Neutrophil (primary cell): Measurements from ENCODE around the gene JAG1.

ENCODE experiments used
- H3K27ac ChIP-seq: fragments of 200-600 bp; sonication (generic); 2 replicates; pipeline ENCODE4 v1.5.1; 2016; ENCODE audit warnings: mild to moderate bottlenecking, moderate library complexity
- H3K27me3 ChIP-seq: fragments of 200-600 bp; sonication (generic); 2 replicates; pipeline ENCODE4 v1.6.0; 2016; ENCODE audit warnings: mild to moderate bottlenecking
- H3K36me3 ChIP-seq: fragments of 200-600 bp; sonication (generic); 2 replicates; pipeline ENCODE4 v1.5.1; 2017
- H3K4me1 ChIP-seq, 2 experiments: fragments of 200-600 bp in 1 of 2; sonication (generic) in 1 of 2; 1 replicate in 1 of 2; 2 replicates in 1 of 2; pipeline versions ENCODE4 v1.5.1 to v1.6.1; 2013 to 2016; ENCODE audit warnings: low read depth in 1 of 2, low read length in 1 of 2, mild to moderate bottlenecking in 1 of 2, moderate library complexity in 1 of 2; ENCODE audit not compliant: control insufficient read depth in 1 of 2, insufficient read depth in 1 of 2
- H3K4me3 ChIP-seq, 2 experiments: fragments of 200-600 bp in 1 of 2; sonication (generic) in 1 of 2; 1 replicate in 1 of 2; 2 replicates in 1 of 2; pipeline ENCODE4 v1.5.1; 2013 to 2016; ENCODE audit warnings: low read depth in 1 of 2, low read length in 1 of 2, mild to moderate bottlenecking in 1 of 2, moderate library complexity in 1 of 2
- H3K9me3 ChIP-seq: fragments of 200-600 bp; sonication (generic); 2 replicates; pipeline ENCODE4 v1.5.1; 2016
- TF ChIP-seq, protein P1 (sequence below): fragments of 200-600 bp; sonication (generic); IDR thresholded peaks from 2 replicates; pipeline ENCODE4 v1.5.1; 2016; ENCODE audit warnings: antibody characterized with exemption

Gene JAG1

DNA sequence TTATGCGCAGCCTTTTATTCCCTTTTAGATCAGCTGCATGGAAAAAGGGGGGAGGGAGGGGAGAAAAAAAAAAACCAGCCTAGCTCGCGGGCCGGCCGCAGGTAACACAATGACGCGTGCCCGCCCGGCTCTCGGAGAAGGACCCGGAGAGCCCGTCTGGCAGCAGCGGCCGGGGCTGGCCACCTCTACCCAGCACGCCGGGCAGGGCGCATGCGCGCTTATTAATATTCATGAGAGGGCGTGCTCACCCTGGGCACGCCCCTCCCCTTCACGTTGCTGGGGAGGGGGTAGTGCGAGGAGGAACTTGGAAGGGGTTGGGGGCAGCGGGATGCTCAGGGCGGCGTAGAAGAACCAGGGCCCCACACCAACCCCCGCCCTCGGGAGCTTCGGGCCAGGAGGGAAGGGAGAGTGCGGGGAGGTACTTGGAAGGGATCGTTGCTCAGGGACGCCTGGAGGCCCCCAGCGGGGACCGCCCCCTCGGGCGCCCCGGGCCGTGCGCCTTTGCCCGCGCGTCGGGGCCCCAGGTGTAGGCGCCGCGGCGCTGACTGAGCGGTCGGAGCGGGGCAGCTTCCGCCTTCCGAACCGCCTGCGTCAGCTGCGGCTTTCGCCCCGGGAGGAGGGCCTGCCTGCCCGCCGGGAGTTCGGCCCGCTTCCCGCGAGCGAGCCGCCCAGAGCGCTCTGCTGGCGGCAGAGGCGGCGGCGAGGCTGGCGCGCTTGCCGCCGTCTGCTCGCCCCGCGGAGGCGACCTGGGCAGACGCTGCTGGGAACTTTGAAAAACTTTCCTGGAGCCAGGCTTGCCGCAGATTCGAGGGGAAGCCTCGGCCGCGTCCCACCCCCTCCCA, at the start of gene JAG1:
TSS of gene JAG1 (minus strand) at position 158 of the 842 bp plus-strand sequence. CDS start 469 bp downstream, outside the sequence.
- peaks cover 25 to 27% of the 10 kb centered on the region in 2 experiments for H3K4me1 ChIP-seq
- no peaks in the 10 kb centered on the region for H3K36me3 ChIP-seq
- TF ChIP-seq, protein P1, sequence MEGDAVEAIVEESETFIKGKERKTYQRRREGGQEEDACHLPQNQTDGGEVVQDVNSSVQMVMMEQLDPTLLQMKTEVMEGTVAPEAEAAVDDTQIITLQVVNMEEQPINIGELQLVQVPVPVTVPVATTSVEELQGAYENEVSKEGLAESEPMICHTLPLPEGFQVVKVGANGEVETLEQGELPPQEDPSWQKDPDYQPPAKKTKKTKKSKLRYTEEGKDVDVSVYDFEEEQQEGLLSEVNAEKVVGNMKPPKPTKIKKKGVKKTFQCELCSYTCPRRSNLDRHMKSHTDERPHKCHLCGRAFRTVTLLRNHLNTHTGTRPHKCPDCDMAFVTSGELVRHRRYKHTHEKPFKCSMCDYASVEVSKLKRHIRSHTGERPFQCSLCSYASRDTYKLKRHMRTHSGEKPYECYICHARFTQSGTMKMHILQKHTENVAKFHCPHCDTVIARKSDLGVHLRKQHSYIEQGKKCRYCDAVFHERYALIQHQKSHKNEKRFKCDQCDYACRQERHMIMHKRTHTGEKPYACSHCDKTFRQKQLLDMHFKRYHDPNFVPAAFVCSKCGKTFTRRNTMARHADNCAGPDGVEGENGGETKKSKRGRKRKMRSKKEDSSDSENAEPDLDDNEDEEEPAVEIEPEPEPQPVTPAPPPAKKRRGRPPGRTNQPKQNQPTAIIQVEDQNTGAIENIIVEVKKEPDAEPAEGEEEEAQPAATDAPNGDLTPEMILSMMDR = no peak
- peaks cover 18% of the 10 kb centered on the region for H3K27me3 ChIP-seq
- H3K9me3 ChIP-seq = no peaks in the 10 kb centered on the region
- H3K27ac ChIP-seq = peak within 1 kb of the TSS; percentile 98
- peak within 1 kb of the TSS; percentile 90 to 94 for H3K4me3 ChIP-seq

DNA sequence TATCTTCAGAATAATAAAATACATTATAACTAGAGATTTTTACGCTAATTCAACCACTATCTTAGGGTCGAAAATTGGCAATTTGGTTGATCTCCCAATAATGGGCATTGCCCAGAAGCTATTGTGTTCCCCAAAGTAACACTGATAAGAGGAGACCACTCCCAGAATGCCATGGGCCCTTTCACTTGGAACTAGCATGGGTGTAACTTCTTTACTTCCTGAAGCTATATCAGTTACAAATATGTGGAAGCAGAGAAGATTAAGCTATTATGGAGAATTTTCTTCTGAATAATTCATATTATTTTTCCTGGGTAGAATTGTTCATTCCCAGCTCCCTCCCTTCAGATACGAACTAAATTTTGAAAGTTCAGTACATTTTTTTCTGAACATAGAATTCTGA, 48.2 kb upstream of the JAG1 start:
- Histone ChIP-seq H3K4me3 (no peak overlapping the region), H3K4me1 (no peaks in the 10 kb centered on the region), H3K9me3 (no peaks in the 10 kb centered on the region), H3K27ac (no peak overlapping the region), H3K27me3 (no peaks in the 10 kb centered on the region), H3K36me3 (no peaks in the 10 kb centered on the region)
- TF ChIP-seq, protein P1 = no peak

DNA sequence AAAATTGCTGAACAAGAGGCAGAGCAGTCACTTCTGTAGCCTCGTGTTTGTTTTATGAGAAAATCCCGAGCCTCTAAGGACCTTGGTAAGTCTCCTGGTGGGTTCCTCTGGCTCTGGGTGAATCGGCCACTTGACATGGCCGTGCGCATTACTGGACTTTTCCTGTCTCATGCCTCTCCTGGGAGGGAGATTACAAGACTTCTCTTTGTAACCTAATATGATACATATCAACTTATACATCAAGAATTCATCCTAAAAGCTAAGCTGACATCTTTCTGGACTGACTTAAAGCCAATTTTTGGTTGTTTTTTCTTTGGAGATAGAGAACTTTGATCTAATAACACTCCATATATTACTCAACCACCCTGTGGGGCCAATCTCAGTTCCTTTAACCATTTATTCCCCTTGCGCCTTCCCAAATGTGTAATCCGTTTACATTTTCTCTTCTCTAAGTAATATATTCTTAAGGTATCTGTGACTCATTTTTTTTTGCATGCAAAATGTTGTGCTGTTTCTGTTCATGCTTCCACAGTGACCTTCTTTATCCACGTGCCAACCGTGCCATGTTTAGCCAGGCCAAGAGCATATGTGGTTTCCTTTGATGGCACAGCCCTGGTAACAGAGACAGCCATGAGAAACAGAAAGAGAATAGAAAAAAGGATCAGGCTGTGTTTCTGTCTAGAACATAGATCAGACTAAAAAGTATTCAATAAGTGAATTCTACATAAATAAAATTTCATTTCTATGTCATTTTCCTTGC, 47.5 kb upstream of the JAG1 start:
- H3K36me3 ChIP-seq = no peaks in the 10 kb centered on the region
- H3K27ac ChIP-seq = no peak overlapping the region
- H3K27me3 ChIP-seq = no peaks in the 10 kb centered on the region
- TF ChIP-seq, protein P1 = no peak
- no peak overlapping the region for H3K4me3 ChIP-seq
- no peaks in the 10 kb centered on the region for H3K9me3 ChIP-seq
- no peaks in the 10 kb centered on the region for H3K4me1 ChIP-seq

DNA sequence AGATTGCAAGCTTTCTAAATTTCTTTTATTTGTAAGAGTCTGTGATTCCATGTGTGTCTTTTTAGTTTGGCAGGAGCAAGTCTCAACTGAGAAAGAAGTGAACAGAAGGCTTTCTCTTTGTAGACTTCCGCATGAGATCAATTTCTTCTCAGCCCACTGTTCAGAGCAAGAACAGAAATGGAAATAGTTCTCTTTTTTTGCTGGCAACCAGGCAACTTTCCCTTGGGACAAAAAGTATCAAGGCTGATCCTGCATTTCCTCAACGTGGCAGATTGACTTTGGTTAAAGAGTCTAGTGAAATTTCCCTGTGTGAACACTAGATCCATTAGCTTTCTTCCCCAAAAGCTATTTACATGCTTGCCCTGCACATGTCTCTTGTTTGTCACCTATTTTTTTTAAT, 46.8 kb upstream of the JAG1 start:
- Histone ChIP-seq H3K4me1 (no peaks in the 10 kb centered on the region), H3K36me3 (no peaks in the 10 kb centered on the region), H3K27me3 (no peaks in the 10 kb centered on the region), H3K27ac (no peak overlapping the region), H3K4me3 (no peak overlapping the region), H3K9me3 (no peaks in the 10 kb centered on the region)
- TF ChIP-seq, protein P1 = no peak

DNA sequence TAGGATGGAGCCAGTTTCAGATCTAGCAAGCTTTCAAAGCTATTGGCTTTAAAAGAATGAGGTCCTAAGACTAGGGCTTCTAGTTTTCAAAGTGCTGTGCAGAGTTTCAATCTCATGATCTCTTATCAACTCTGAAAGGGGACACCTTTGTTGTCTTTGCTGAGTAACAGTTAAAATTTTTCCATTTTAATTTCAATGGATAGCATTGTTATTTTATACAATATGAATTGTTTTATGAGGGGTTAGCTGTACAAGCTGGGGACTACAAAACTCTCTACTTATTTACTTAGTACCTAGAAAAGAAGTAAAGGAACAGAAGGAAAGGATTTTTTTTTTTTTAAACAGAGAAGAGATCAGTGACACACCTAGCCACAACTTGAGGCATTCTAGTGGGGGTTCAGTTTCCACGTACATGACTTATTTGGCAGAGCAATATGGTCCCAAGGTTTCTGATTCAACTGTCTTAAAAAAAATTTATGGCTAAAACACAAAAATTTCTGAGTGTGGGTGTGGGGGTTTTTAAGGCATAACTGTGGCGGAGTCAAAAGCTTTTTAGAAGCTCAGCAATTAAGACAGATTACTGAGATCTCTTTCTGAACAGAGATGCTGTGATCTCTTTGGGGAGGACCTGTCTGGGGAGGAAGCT, 46.1 kb upstream of the JAG1 start:
- H3K4me3 ChIP-seq = no peak overlapping the region
- H3K27ac ChIP-seq = no peak overlapping the region
- TF ChIP-seq, protein P1 = no peak
- H3K4me1 ChIP-seq = no peaks in the 10 kb centered on the region
- no peaks in the 10 kb centered on the region for H3K27me3 ChIP-seq
- no peaks in the 10 kb centered on the region for H3K36me3 ChIP-seq
- no peaks in the 10 kb centered on the region for H3K9me3 ChIP-seq
